ENCODE data around the gene PURA. TPM values are rescaled to one million over a fixed set of nuclear protein-coding genes. Genes with fewer than 3 reads are reported as not detected.

The PURA gene
- polyA plus RNA-seq, 2 of the 4 experiments (the other 2 are of a cell fraction): 4.5 to 12.7 TPM

- Histone ChIP-seq H3K27ac (no peak overlapping the region), H3K9me3 (no peaks in the 10 kb centered on the region), H3K4me3 (no peak overlapping the region), H3K4me1 (no peaks in the 10 kb centered on the region), H3K4me2 (no peak overlapping the region)
- FAIRE-seq (no peak), DNase-seq (ENCODE audit: low read depth in 1 of 2, low spot score in 1 of 2) (no peak), ATAC-seq (no peak)
- 66% methylated on average over 7 of the region's 7 CpGs for WGBS (ENCODE audit: missing lambda C conversion rate)
- TF ChIP-seq JUN (IDR thresholded peaks at IDR 0.05) (no peak), HOXA7 (CRISPR knock-in tag; IDR thresholded peaks at IDR 0.05) (no peak), EHMT2 (IDR thresholded peaks at IDR 0.05; ENCODE audit: low read depth) (no peak), HOXB13 (CRISPR knock-in tag; IDR thresholded peaks at IDR 0.05; ENCODE audit: low read depth) (no peak), EP300 (IDR thresholded peaks at IDR 0.05) (no peak), ZC3H11A (IDR thresholded peaks at IDR 0.05) (no peak), CHD2 (IDR thresholded peaks at IDR 0.05; ENCODE audit: low read length, partially characterized antibody) (no peak), CBX2 (IDR thresholded peaks at IDR 0.05; ENCODE audit: borderline replicate concordance, low read depth) (no peak), SMC3 (IDR thresholded peaks at IDR 0.05) (no peak), BCL3 (IDR thresholded peaks at IDR 0.05) (no peak), POLR2AphosphoS2 (conservative IDR thresholded peaks at IDR 0.05; ENCODE audit: low read length) (no peak), GATA3 (IDR thresholded peaks at IDR 0.05; ENCODE audit: borderline replicate concordance) (no peak), FOSB (CRISPR knock-in tag; IDR thresholded peaks at IDR 0.05) (no peak), ZFP36 (IDR thresholded peaks at IDR 0.05; ENCODE audit: borderline replicate concordance, partially characterized antibody) (no peak), ATOH8 (CRISPR knock-in tag; IDR thresholded peaks at IDR 0.05; ENCODE audit: low read depth) (no peak), RNF2 (IDR thresholded peaks at IDR 0.05; ENCODE audit: borderline replicate concordance, low read depth) (no peak), JUNB (IDR thresholded peaks at IDR 0.05) (no peak)
- ChIA-PET CTCF (interaction anchor here (0.8 to 12.9 kb wide), 8 partner anchors 7 to 96 kb away, joined by 3 to 143 read pairs (median 4); no protein-coding TSS in a partner anchor), POLR2A (no interaction called here)
Observed at GRCh38 chr5:140151144-140152021, 37.5 kb downstream of the PURA start.

- no peak for DNase-seq (ENCODE audit: low read depth in 1 of 2, low spot score in 1 of 2)
- ChIA-PET POLR2A (no interaction called here), CTCF (interaction anchor here (0.8 to 12.9 kb wide), 8 partner anchors 8 to 80 kb away, joined by 3 to 149 read pairs (median 4); no protein-coding TSS in a partner anchor)
- H3K4me3 ChIP-seq: no peak overlapping the region
- ATAC-seq: no peak
- no peak overlapping the region for H3K27ac ChIP-seq
- H3K4me2 ChIP-seq: no peak overlapping the region
- TF ChIP-seq TP53 (CRISPR knock-in tag; IDR thresholded peaks at IDR 0.05) (no peak), CBX8 (IDR thresholded peaks at IDR 0.05) (no peak), ZFP36 (IDR thresholded peaks at IDR 0.05; ENCODE audit: borderline replicate concordance, partially characterized antibody) (no peak), KDM5A (IDR thresholded peaks at IDR 0.05) (no peak), ZSCAN20 (CRISPR knock-in tag; IDR thresholded peaks at IDR 0.05) (no peak), E2F6 (IDR thresholded peaks at IDR 0.05; ENCODE audit: borderline replicate concordance, low read depth) (no peak), SREBF2 (IDR thresholded peaks at IDR 0.05) (no peak), SMC3 (IDR thresholded peaks at IDR 0.05) (no peak), JUNB (IDR thresholded peaks at IDR 0.05) (no peak), RFX5 (IDR thresholded peaks at IDR 0.05) (no peak), CHD4 (IDR thresholded peaks at IDR 0.05; ENCODE audit: borderline replicate concordance) (no peak), HDAC2 (IDR thresholded peaks at IDR 0.05) (no peak), CBX2 (IDR thresholded peaks at IDR 0.05; ENCODE audit: borderline replicate concordance, low read depth) (no peak)
- TF ChIP-seq, protein P1, sequence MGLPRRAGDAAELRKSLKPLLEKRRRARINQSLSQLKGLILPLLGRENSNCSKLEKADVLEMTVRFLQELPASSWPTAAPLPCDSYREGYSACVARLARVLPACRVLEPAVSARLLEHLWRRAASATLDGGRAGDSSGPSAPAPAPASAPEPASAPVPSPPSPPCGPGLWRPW (IDR thresholded peaks at IDR 0.05): no peak
- TF ChIP-seq, protein P2, sequence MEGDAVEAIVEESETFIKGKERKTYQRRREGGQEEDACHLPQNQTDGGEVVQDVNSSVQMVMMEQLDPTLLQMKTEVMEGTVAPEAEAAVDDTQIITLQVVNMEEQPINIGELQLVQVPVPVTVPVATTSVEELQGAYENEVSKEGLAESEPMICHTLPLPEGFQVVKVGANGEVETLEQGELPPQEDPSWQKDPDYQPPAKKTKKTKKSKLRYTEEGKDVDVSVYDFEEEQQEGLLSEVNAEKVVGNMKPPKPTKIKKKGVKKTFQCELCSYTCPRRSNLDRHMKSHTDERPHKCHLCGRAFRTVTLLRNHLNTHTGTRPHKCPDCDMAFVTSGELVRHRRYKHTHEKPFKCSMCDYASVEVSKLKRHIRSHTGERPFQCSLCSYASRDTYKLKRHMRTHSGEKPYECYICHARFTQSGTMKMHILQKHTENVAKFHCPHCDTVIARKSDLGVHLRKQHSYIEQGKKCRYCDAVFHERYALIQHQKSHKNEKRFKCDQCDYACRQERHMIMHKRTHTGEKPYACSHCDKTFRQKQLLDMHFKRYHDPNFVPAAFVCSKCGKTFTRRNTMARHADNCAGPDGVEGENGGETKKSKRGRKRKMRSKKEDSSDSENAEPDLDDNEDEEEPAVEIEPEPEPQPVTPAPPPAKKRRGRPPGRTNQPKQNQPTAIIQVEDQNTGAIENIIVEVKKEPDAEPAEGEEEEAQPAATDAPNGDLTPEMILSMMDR (IDR thresholded peaks at IDR 0.05): no peak
- TF ChIP-seq, protein P3, sequence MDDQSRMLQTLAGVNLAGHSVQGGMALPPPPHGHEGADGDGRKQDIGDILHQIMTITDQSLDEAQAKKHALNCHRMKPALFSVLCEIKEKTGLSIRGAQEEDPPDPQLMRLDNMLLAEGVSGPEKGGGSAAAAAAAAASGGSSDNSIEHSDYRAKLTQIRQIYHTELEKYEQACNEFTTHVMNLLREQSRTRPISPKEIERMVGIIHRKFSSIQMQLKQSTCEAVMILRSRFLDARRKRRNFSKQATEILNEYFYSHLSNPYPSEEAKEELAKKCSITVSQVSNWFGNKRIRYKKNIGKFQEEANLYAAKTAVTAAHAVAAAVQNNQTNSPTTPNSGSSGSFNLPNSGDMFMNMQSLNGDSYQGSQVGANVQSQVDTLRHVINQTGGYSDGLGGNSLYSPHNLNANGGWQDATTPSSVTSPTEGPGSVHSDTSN (IDR thresholded peaks at IDR 0.05): no peak
- H3K4me1 ChIP-seq: peaks cover 4% of the 10 kb centered on the region; the same call in 1 of the 3 replicates
- WGBS (ENCODE audit: missing lambda C conversion rate): 74% methylated on average over 20 of the region's 23 CpGs
- no peaks in the 10 kb centered on the region for H3K9me3 ChIP-seq
- FAIRE-seq: no peak
Observed at GRCh38 chr5:140152022-140152999, 38.4 kb downstream of the PURA start.
